Activated CD8-positive, alpha-beta memory T cell treated with anti-CD3 and anti-CD28 coated beads, Interleukin-2, amount 50 U/mL, for 1 hour (primary cell): ENCODE data around the gene ARF6.
"Not testable (repeated sequence)": the region's sequence is repeated elsewhere in the genome, so short reads cannot be mapped to it uniquely, and the experiment has no call there.

Experiments
- DNase-seq: peaks from one replicate; pipeline ENCODE4 v3.0.0-alpha.2; 2020; ENCODE audit errors: extremely low read depth

Gene ARF6

DNA sequence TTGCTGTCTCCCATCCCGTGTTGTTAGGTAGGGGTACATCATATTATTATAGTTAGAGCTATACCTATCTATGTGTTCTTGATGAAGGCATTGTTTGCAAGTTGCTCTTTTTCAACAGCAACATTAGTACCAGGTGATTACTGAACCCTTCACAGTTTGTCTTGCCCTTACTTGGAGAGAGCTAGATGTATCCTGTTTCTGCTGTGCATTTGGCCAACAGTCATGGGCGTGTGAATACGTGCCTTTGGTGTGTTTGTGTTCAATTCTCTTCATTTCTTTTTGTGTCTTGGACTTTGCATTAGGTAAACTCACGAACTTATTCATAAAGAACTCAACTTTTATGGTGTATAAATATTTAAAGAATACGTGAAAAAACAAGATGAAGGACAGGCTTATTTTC lies 14.3 kb downstream of the ARF6 start:
- DNase-seq = no peak

- no peak for DNase-seq
Measured at GRCh38 chr14:49908433-49908782, 15.5 kb downstream of the ARF6 start.

GRCh38 chr14:49909016-49909415 lies 16.1 kb downstream of the ARF6 start:
- DNase-seq = no peak

DNA sequence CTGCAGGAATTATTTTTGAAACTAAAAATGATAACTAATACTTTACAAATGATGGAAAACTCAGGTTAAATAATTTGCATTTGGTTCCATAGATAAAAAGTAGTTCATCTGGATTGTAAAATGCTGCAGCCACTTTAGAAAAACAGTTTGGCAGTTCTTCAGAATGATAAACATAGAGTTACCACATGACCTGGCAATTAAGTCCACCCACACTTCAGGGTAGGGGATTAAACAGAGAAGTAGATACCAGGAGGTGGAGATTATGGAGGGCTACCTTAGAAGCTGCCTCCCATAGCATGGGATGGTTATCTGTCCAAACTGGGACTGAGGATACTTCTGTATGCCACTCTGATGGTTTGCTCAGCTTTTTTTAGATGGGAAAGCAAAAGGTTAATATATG lies 22.2 kb downstream of the ARF6 start:
- no peak for DNase-seq

DNA sequence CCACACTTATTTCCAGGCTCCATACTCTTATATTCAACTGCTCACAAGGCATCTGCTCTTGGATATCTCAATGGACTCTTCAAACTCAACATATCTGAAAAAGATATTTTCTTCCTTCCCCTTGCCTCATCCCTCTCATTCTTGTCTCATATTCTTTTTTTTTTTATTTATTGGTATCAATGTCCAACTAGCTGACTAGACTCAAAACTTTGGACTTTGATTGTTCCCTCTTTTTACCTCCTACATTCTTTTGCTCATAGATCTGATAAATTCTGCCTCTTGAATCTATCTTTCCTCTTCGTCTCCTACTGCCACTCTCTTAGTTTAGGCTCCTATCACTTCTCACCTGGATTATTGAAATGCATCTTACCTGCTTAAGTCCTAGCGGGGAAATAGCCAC lies 25.8 kb downstream of the ARF6 start:
- DNase-seq = no peak

- DNase-seq = no peak
Measured at GRCh38 chr14:49919825-49920659, 27.2 kb downstream of the ARF6 start.

GRCh38 chr14:49920935-49921334 lies 28.1 kb downstream of the ARF6 start:
- no peak for DNase-seq

DNA sequence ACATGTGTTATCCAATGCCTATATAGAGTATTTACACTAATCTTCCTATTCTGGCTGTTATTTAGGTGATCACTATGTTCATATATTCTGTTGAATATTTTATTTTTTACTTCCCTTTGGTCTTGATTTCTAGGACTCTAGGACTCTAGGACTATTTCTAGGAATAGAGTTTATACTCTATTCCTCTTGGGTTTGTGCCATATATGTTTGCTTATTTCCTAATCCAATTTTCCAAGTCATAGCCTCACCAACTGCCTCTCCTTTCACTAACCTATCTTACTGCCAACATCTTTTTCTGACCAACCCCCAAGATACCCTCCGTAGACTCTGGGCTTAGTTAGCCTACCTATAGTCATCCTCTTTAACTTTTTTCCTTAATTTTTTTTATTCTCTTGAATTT lies 28.5 kb downstream of the ARF6 start:
- no peak for DNase-seq

DNA sequence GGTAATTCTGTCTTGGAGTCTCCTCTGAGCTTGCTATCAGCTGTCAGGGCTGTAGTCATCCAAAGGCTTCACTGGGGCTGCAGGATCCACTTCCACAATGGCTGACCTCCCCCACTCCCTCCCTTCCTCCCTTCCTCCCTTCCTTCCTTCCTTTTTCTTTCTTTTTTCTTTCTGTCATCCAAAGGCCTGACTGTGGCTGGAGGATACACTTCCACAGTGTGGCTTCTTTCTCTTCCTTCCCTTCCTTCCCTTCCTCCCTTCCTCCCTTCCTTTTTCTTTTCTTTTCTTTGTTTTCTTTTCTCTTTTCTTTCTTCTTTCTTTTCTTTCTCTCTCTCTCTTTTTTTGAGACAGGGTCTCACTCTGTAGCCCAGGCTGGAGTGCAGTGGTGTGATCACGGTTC lies 30.6 kb downstream of the ARF6 start:
- no peak for DNase-seq

DNA sequence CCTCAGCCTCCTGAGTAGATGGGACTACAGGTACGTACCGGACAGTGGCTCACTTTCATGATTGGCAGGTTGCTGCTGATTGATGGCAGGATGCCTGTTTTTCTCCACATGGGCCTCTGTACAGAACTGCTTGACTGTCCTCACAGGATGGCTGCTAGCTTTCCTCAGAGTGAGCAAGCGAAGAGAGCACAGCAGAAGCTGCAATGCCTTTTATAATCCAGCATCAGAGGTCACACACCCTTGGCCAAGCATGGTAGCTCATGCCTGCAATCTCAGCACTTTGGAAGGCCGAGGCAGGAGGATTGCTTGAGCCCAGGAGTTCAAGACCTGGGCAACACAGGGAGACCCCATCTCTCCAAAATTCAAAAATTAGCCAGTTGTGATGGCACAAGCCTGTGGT lies 31.0 kb downstream of the ARF6 start:
- DNase-seq = no peak

DNA sequence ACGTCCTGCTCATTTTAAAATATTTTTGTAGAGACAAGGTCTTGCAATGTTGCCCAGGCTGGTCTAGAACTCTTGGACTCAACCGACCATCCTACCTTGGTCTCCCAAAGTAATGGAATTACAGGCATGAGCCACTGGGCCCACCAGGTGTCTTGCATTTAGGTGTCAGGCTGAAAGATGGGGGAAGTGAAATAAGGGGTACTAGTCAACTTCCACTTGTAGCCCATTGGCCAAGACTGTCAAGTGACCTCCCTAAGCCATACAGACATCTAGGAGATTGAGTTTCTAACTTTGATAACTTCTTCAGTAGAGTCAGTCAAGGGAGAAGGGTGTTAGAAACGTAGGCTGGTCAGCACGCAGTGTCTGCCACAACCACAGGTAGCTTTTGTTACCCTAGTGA lies 32.0 kb downstream of the ARF6 start:
- no peak for DNase-seq

DNA sequence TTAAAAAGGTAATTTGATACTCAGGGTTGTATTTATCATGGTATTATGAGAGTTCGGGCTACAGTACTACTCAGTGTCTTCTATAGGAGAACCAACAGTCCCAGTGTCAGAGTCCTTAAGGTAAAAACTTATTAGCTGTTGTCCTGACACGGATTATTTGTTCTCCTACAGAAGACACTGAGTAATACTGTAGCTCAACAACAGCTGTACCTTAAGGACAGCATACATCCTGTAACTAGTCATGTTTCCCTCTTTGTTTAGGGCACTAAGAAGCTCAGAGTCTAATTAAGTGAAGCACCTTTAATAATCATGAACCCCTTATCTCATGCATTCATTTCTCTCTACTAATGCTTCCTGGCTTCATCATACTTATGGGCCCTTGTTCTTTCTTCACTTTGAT lies 33.9 kb downstream of the ARF6 start:
- no peak for DNase-seq

- DNase-seq = no peak
Measured at GRCh38 chr14:49928015-49928414, 35.1 kb downstream of the ARF6 start.

DNA sequence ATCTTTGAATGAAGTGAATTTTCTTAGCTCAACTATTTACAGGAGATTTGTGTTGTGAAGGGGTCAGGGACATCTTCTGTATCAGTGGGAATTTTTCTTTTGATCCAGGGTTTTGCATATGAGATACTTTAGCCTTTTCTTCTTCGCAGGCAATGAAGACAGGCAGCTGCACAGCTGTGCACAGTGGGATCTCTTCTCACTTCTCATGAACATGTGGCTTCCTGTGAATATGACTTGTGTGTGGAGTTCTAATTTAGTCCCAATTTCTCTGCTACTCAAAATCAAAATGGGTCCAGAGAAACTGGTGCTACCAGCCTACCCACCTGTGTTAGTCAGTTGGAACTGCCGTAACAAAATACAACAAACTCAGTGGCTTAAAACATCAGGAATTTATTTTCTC lies 37.8 kb downstream of the ARF6 start:
- no peak for DNase-seq

GRCh38 chr14:49931523-49931922 lies 38.6 kb downstream of the ARF6 start:
- no peak for DNase-seq

- DNase-seq = no peak
Measured at GRCh38 chr14:49933128-49933527, 40.2 kb downstream of the ARF6 start.

- DNase-seq = no peak
Measured at GRCh38 chr14:49933704-49934103, 40.8 kb downstream of the ARF6 start.

GRCh38 chr14:49934646-49935045 lies 41.8 kb downstream of the ARF6 start:
- DNase-seq = no peak

- no peak for DNase-seq
Measured at GRCh38 chr14:49935526-49935925, 42.6 kb downstream of the ARF6 start.

DNA sequence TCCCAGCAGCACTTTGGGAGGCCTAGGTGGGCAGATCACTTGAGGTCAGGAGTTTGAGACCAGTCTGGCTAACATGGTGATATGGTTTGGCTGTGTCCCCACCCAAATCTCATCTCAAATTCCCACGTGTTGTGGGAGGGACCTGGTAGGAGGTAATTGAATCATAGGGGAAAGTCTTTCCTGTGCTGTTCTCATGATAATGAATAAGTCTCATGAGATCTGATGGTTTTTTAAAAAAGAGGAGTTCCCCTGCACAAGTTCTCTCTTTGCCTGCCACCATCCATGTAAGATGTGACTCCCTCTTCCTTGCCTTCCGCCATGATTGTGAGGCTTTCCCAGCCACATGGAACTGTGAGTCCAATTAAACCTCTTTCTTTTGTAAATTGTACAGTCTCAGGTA lies 43.4 kb downstream of the ARF6 start:
- not testable (repeated sequence) for DNase-seq

DNA sequence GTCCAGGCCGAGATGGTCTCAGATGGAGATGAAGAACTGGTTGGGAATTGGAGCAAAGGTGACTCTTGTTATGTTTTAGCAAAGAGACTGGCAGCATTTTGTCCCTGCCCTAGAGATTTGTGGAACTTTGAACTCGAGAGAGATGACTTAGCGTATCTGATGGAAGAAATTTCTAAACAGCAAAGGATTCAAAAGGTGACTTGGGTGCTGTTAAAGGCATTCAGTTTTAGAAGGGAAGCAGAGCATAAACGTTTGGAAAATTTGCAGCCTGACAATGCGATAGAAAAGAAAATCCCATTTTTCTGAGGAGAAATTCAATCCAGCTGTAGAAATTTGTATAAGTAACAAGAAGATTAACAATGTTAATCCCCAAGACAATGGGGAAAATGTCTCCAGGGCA lies 44.0 kb downstream of the ARF6 start:
- not testable (repeated sequence) for DNase-seq

- DNase-seq = not testable (repeated sequence)
Measured at GRCh38 chr14:49939215-49939614, 46.3 kb downstream of the ARF6 start.

DNA sequence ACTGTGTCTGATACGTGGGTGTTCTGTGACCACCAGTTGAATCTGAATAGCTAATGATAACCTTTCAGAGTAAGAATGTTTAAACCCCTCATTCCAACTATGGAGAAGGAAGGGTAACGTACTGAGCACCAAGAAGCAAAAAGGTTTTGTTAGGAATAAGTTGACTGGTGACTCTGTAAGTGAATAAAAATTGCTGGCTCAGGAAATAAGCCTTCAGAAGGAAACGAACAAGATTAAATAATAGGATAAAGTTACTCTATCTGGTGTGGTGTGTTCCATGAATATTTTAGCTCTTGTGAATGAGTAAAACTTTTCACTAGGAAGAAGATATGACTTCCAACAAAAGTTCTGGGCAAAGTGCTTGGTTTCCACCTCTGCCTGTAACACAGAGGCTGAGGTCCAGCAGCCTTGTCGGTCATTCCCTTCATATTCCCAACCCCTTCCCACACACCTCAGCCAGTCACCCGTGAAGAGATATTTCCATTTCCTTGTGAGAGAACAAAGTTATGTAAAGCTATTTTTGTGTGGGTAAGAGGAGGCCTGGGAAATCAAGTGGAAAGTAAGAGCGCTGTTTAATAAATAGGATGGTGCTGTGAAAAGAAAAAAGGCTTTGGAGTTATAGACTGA lies 47.1 kb downstream of the ARF6 start:
- DNase-seq = no peak
